Left lung (tissue), 10 donors: ENCODE measurements around the gene IER5. TPM values are rescaled to one million over a fixed set of nuclear protein-coding genes. Genes with fewer than 3 reads are reported as not detected.

Experiments used
- ATAC-seq: fragments of 200-7000 bp; cut with Tn5 transposase; one replicate; pipeline ENCODE4 v1.9.1; 2020; ENCODE audit warnings: moderate library complexity
- DNase-seq, 4 donors: peaks; one replicate each; pipeline ENCODE4 v3.0.0-alpha.2; 2013 to 2020
- H3K27ac ChIP-seq, 2 donors: fragments of 200-600 bp; sonication (generic) in 1 of 2; one replicate each; pipeline versions ENCODE4 v1.5.0 to v1.8.0; 2020 to 2021
- H3K27me3 ChIP-seq, 2 donors: fragments of 200-600 bp; sonication (generic) in 1 of 2; one replicate each; pipeline versions ENCODE4 v1.5.0 to v1.8.0; 2020 to 2021
- H3K36me3 ChIP-seq, 2 donors: fragments of 200-600 bp; sonication (generic) in 1 of 2; one replicate each; pipeline versions ENCODE4 v1.5.0 to v1.8.0; 2020 to 2021
- H3K4me1 ChIP-seq, 2 donors: fragments of 200-600 bp; one replicate each; pipeline ENCODE4 v1.8.0; 2021
- H3K4me3 ChIP-seq, 2 donors: fragments of 200-600 bp; sonication (generic) in 1 of 2; one replicate each; pipeline versions ENCODE4 v1.5.0 to v1.8.0; 2020 to 2021; ENCODE audit warnings: mild to moderate bottlenecking in 1 of 2
- H3K9me3 ChIP-seq, 2 donors: fragments of 200-600 bp; sonication (generic) in 1 of 2; one replicate each; pipeline versions ENCODE4 v1.5.0 to v1.8.0; 2020 to 2021
- CTCF ChIP-seq, 2 donors: fragments of 200-600 bp; sonication (generic) in 1 of 2; IDR thresholded peaks; one replicate each; pipeline versions ENCODE4 v1.5.0 to v1.8.0; 2021; ENCODE audit warnings: antibody characterized with exemption in 2 of 2
- intact Hi-C, 2 donors: fragments of 100-400 bp; cut with DNase I; formaldehyde crosslinking; loops; one replicate each; pipeline versions ENCODE4 v1.11.2 to v1.14.2; 2022
- polyA plus RNA-seq, 6 donors: library from polyadenylated mRNA; unstranded; fragments of 120-200 nt; gene quantifications; one replicate each; pipeline ENCODE4 v1.2.1, GENCODE V29; 2013; ENCODE audit not compliant: insufficient read length in 6 of 6
- total RNA-seq, 2 donors: library from RNA; stranded (reverse); fragmentation: NEBNext Ultra II Directional; extraction: Animal tissue kit (Norgen Biotek cat#: 25700); gene quantifications; one replicate each; pipeline ENCODE4 v1.2.1, GENCODE V29; 2021
- donor health status: DM: no; HTN: yes; CAD: no.
- donor health status: DM: no; HTN: no; CAD: no.

IER5 gene
- total and polyA plus RNA-seq, 8 donors, result 5.3 to 26.6 (median 10.6) TPM

GRCh38 chr1:181116819-181117390 is 28.4 kb downstream of the IER5 start:
- ATAC-seq (no peak), DNase-seq (no peak)
- H3K9me3 ChIP-seq, result no peaks in the 10 kb centered on the region
- H3K36me3 ChIP-seq, result no peaks in the 10 kb centered on the region
- no peak overlapping the region for H3K4me3 ChIP-seq
- no peak for TF ChIP-seq CTCF (IDR thresholded peaks at IDR 0.05)
- intact Hi-C loops, result no loop called here
- peaks cover 19 to 46% of the 10 kb centered on the region in 2 donors for H3K4me1 ChIP-seq
- peak overlapping the region; percentile 53 to 57 for H3K27ac ChIP-seq
- H3K27me3 ChIP-seq, result no peaks in the 10 kb centered on the region

- H3K27ac ChIP-seq, result peak overlapping the region; percentile 53 to 57
Measured at GRCh38 chr1:181117648-181118449, 29.3 kb downstream of the IER5 start.

GRCh38 chr1:181119093-181119989 is 30.8 kb downstream of the IER5 start:
- no peak for DNase-seq
- H3K27ac ChIP-seq, result no peak overlapping the region
- H3K27me3 ChIP-seq, result no peaks in the 10 kb centered on the region
- no peaks in the 10 kb centered on the region for H3K9me3 ChIP-seq
- intact Hi-C loops, result no loop called here
- no peak overlapping the region for H3K4me3 ChIP-seq
- no peak for ATAC-seq
- H3K36me3 ChIP-seq, result no peaks in the 10 kb centered on the region
- no peak for TF ChIP-seq CTCF (IDR thresholded peaks at IDR 0.05)
- H3K4me1 ChIP-seq, result peaks cover 9 to 27% of the 10 kb centered on the region in 2 donors

More at GRCh38 chr1:181117648-181118449, 29.3 kb downstream of the IER5 start:
- peak in 2 of 4 donors; percentile 83 to 85 for DNase-seq
- Histone ChIP-seq H3K9me3 (no peaks in the 10 kb centered on the region), H3K4me3 (no peak overlapping the region), H3K27me3 (no peaks in the 10 kb centered on the region), H3K4me1 (peaks cover 16 to 37% of the 10 kb centered on the region in 2 donors), H3K36me3 (no peaks in the 10 kb centered on the region)
- no peak for TF ChIP-seq CTCF (IDR thresholded peaks at IDR 0.05)
- peak; percentile 96 for ATAC-seq
- intact Hi-C loops, result no loop called here

DNA sequence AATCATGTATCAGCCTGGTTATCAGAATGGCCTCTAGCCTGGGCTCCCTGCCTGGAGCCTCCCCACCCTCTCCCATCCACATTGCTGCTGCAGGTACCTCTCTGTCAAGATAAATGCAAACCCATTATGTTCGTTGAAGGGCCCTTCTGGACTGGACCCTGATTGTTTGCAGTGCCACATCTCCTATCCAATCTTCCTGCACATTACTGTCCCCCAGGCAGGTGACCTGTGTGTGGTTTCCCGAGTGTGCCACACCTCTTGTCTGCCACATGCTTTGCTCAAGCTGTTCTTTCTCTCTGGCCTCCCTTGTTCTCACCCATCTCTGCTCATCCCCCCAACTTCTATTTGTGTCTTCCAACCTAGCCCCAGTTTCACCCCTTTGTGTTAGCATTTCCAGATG is 32.4 kb downstream of the IER5 start:
- no peak for ATAC-seq
- Histone ChIP-seq H3K27ac (no peak overlapping the region), H3K27me3 (no peaks in the 10 kb centered on the region), H3K9me3 (no peaks in the 10 kb centered on the region), H3K4me3 (no peak overlapping the region), H3K36me3 (no peaks in the 10 kb centered on the region), H3K4me1 (peaks cover 9 to 30% of the 10 kb centered on the region in 2 donors)
- TF ChIP-seq CTCF (IDR thresholded peaks at IDR 0.05), result no peak
- DNase-seq, result no peak
- intact Hi-C loops, result no loop called here
